Vagina (tissue), 2 donors: ENCODE data around the gene CCDC102A.

ENCODE experiments used
- CTCF ChIP-seq, 3 experiments: fragments of 450-650 bp in 2 of 3; fragments of 200-600 bp in 1 of 3; sonication (generic) in 1 of 3; IDR thresholded peaks; one replicate each; pipeline ENCODE4 v1.5.1; 2017 to 2019; ENCODE audit warnings: antibody characterized with exemption in 3 of 3, mild to moderate bottlenecking in 2 of 3, moderate library complexity in 2 of 3
- POLR2A ChIP-seq, 2 donors: fragments of 450-650 bp; IDR thresholded peaks; one replicate each; pipeline ENCODE4 v1.6.1; 2017; ENCODE audit warnings: antibody characterized with exemption in 2 of 2, mild to moderate bottlenecking in 2 of 2, moderate library complexity in 2 of 2

- TF ChIP-seq CTCF (IDR thresholded peaks at IDR 0.05) (no peak), POLR2A (IDR thresholded peaks at IDR 0.05) (no peak)
Measured at GRCh38 chr16:57540387-57540786, 4.0 kb upstream of the CCDC102A start.
